Measurements from ENCODE around the gene MAGI2.
"Not testable (repeated sequence)": the region's sequence is repeated elsewhere in the genome, so short reads cannot be mapped to it uniquely, and the experiment has no call there.

Gene MAGI2

GRCh38 chr7:78514634-78515033 is 938.8 kb downstream of the MAGI2 start:
- DNase-seq: no peak

GRCh38 chr7:78510580-78511188 is 942.8 kb downstream of the MAGI2 start:
- no peak for DNase-seq

- DNase-seq: not testable (repeated sequence)
Observed at GRCh38 chr7:78503301-78503700, 950.2 kb downstream of the MAGI2 start.

- DNase-seq: no peak
Observed at GRCh38 chr7:78501064-78501463, 952.4 kb downstream of the MAGI2 start.

GRCh38 chr7:78499971-78500370 is 953.5 kb downstream of the MAGI2 start:
- DNase-seq: no peak

- DNase-seq: no peak
Observed at GRCh38 chr7:78499283-78499682, 954.2 kb downstream of the MAGI2 start.

GRCh38 chr7:78497728-78498427 is 955.6 kb downstream of the MAGI2 start:
- DNase-seq: no peak

- no peak for DNase-seq
Observed at GRCh38 chr7:78496096-78496630, 957.3 kb downstream of the MAGI2 start.

GRCh38 chr7:78493401-78493800 is 960.1 kb downstream of the MAGI2 start:
- DNase-seq: no peak

GRCh38 chr7:78492146-78492545 is 961.3 kb downstream of the MAGI2 start:
- no peak for DNase-seq

- DNase-seq: no peak
Observed at GRCh38 chr7:78490524-78490923, 962.9 kb downstream of the MAGI2 start.

GRCh38 chr7:78489476-78490240 is 963.8 kb downstream of the MAGI2 start:
- no peak for DNase-seq

- no peak for DNase-seq
Observed at GRCh38 chr7:78487464-78487863, 966.0 kb downstream of the MAGI2 start.

GRCh38 chr7:78479348-78479747 is 974.1 kb downstream of the MAGI2 start:
- DNase-seq: no peak

GRCh38 chr7:78476851-78477405 is 976.5 kb downstream of the MAGI2 start:
- no peak for DNase-seq

- DNase-seq: no peak
Observed at GRCh38 chr7:78473571-78474301, 979.7 kb downstream of the MAGI2 start.

GRCh38 chr7:78473021-78473420 is 980.4 kb downstream of the MAGI2 start:
- DNase-seq: no peak

- no peak for DNase-seq
Observed at GRCh38 chr7:78472519-78472918, 980.9 kb downstream of the MAGI2 start.

- DNase-seq: no peak
Observed at GRCh38 chr7:78465894-78466293, 987.6 kb downstream of the MAGI2 start.

- DNase-seq: no peak
Observed at GRCh38 chr7:78463039-78463438, 990.4 kb downstream of the MAGI2 start.

- no peak for DNase-seq
Observed at GRCh38 chr7:78450706-78451105, 1002.8 kb downstream of the MAGI2 start.

- no peak for DNase-seq
Observed at GRCh38 chr7:78448911-78449310, 1004.6 kb downstream of the MAGI2 start.

- no peak for DNase-seq
Observed at GRCh38 chr7:78444267-78444666, 1009.2 kb downstream of the MAGI2 start.

All from activated naive CD4-positive, alpha-beta T cell treated with Interleukin-2 at 50 U/mL for 16 hours (primary cell).